Osteoblast (primary cell): ENCODE measurements around the gene UBE2Z. TPM values are rescaled to one million over a fixed set of nuclear protein-coding genes. Genes with fewer than 3 reads are reported as not detected.

ENCODE experiments used
- DNase-seq: peaks from one replicate; pipeline ENCODE4 v3.0.0; 2011; ENCODE audit warnings: low spot score, mixed read lengths; ENCODE audit not compliant: insufficient read length; ENCODE audit errors: missing footprints
- H2AFZ ChIP-seq: 2 replicates; pipeline ENCODE4 v1.6.0; 2011; ENCODE audit warnings: mild to moderate bottlenecking, low read length
- H3K27ac ChIP-seq: 2 replicates; pipeline ENCODE4 v1.5.1; 2011; ENCODE audit warnings: mild to moderate bottlenecking, low read depth, low read length, moderate library complexity
- H3K27me3 ChIP-seq: 2 replicates; pipeline ENCODE4 v1.6.0; 2012; ENCODE audit warnings: mild to moderate bottlenecking, control low read depth, inconsistent platforms, low read length, moderate library complexity; ENCODE audit not compliant: insufficient read depth
- H3K36me3 ChIP-seq: 2 replicates; pipeline ENCODE4 v1.5.1; 2011; ENCODE audit warnings: mild to moderate bottlenecking, low read length, control low read depth, moderate library complexity; ENCODE audit not compliant: insufficient read depth
- H3K4me1 ChIP-seq: 2 replicates; pipeline ENCODE4 v1.5.1; 2011; ENCODE audit warnings: mild to moderate bottlenecking, low read length, control low read depth, moderate library complexity; ENCODE audit not compliant: insufficient read depth
- H3K4me2 ChIP-seq: 2 replicates; pipeline ENCODE4 v1.6.0; 2011; ENCODE audit warnings: mild to moderate bottlenecking, low read length; ENCODE audit not compliant: insufficient read depth
- H3K4me3 ChIP-seq: fragments of 200-600 bp; sonication (generic); 3 replicates; pipeline ENCODE4 v1.5.1; 2012; ENCODE audit warnings: mild to moderate bottlenecking, low read length, inconsistent platforms; ENCODE audit not compliant: insufficient read depth
- H3K79me2 ChIP-seq: 2 replicates; pipeline ENCODE4 v1.6.0; 2012; ENCODE audit warnings: mild to moderate bottlenecking, low read length, control low read depth, inconsistent platforms; ENCODE audit not compliant: insufficient read depth
- H3K9me3 ChIP-seq: 2 replicates; pipeline ENCODE4 v1.5.1; 2011; ENCODE audit warnings: low read depth, low read length, control low read depth
- H4K20me1 ChIP-seq: 2 replicates; pipeline ENCODE4 v1.6.0; 2012; ENCODE audit warnings: mild to moderate bottlenecking, low read length, control low read depth; ENCODE audit not compliant: insufficient read depth
- total RNA-seq: library from RNA; depleted of rRNA; stranded (reverse); fragments of >200 nt; gene quantifications from 2 replicates; pipeline ENCODE4 v1.2.3, GENCODE V29; 2012
- TF ChIP-seq, protein P1 (sequence below): IDR thresholded peaks from 2 replicates; pipeline ENCODE4 v1.5.1; 2011; ENCODE audit warnings: mild to moderate bottlenecking, low read depth, low read length, moderate library complexity; ENCODE audit errors: extremely low read depth

The UBE2Z gene
- total RNA-seq, 1 donor, result 98.8 TPM

DNA sequence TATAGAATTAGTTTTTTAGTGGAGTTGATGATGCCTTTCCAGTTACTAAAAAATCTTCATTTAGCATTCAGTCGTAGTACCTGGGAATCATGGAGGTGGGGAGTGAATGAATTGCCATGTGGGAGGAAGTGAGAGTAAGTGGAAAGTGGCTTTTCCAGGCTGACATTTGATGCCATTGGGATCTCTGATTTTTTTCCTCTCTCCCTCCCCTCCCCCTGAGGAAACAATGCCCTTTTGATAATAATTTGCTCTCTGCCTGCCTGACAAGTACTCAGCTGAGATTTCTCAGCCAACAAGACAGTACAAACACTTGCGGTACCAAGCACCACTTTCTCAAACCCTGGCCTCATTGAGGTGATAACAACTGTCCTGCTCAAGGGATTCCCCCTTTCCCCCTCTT, 2.2 kb downstream of the UBE2Z start:
- peaks cover 46% of the 10 kb centered on the region for H3K4me1 ChIP-seq

DNA sequence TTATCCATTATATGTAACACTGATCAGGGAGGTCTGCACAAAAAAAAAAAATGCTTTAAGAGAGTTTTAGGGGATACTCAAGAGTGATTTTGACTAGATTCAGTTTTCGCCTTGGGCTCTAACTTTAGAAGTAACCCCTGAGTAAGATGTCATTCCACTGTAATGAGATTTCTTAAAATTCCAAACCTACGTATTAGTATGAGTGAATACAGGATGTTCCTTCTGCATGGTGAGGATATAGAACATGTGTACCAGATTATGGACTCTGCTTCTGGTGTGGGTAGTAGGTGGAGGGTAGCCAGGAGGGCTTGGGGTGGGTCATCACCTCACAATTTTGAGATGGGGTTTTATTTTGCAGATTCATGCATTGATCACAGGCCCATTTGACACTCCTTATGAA, 4.3 kb downstream of the UBE2Z start:
- Histone ChIP-seq H3K27ac (peak overlapping the region; percentile 46), H4K20me1 (peaks cover 54% of the 10 kb centered on the region), H3K9me3 (no peaks in the 10 kb centered on the region), H3K4me1 (peaks cover 51% of the 10 kb centered on the region), H3K4me3 (no peak overlapping the region), H3K36me3 (peaks cover 52% of the 10 kb centered on the region), H3K79me2 (peaks cover 91% of the 10 kb centered on the region), H3K27me3 (no peaks in the 10 kb centered on the region), H3K4me2 (peak overlapping the region; percentile 40), H2AFZ (no peak overlapping the region)
- DNase-seq, result no peak
- TF ChIP-seq, protein P1, sequence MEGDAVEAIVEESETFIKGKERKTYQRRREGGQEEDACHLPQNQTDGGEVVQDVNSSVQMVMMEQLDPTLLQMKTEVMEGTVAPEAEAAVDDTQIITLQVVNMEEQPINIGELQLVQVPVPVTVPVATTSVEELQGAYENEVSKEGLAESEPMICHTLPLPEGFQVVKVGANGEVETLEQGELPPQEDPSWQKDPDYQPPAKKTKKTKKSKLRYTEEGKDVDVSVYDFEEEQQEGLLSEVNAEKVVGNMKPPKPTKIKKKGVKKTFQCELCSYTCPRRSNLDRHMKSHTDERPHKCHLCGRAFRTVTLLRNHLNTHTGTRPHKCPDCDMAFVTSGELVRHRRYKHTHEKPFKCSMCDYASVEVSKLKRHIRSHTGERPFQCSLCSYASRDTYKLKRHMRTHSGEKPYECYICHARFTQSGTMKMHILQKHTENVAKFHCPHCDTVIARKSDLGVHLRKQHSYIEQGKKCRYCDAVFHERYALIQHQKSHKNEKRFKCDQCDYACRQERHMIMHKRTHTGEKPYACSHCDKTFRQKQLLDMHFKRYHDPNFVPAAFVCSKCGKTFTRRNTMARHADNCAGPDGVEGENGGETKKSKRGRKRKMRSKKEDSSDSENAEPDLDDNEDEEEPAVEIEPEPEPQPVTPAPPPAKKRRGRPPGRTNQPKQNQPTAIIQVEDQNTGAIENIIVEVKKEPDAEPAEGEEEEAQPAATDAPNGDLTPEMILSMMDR, result no peak

More for the DNA sequence above, 2.2 kb downstream of the UBE2Z start:
- peaks cover 41% of the 10 kb centered on the region for H3K36me3 ChIP-seq
- H3K27me3 ChIP-seq, result no peaks in the 10 kb centered on the region
- H3K79me2 ChIP-seq, result peaks cover 75% of the 10 kb centered on the region
- TF ChIP-seq, protein P1, result no peak
- peak overlapping the region; percentile 76 for H3K4me3 ChIP-seq
- no peaks in the 10 kb centered on the region for H3K9me3 ChIP-seq
- no peak overlapping the region for H2AFZ ChIP-seq
- H3K27ac ChIP-seq, result peak overlapping the region; percentile 46
- DNase-seq, result no peak
- peak overlapping the region; percentile 89 for H3K4me2 ChIP-seq
- peaks cover 47% of the 10 kb centered on the region for H4K20me1 ChIP-seq

DNA sequence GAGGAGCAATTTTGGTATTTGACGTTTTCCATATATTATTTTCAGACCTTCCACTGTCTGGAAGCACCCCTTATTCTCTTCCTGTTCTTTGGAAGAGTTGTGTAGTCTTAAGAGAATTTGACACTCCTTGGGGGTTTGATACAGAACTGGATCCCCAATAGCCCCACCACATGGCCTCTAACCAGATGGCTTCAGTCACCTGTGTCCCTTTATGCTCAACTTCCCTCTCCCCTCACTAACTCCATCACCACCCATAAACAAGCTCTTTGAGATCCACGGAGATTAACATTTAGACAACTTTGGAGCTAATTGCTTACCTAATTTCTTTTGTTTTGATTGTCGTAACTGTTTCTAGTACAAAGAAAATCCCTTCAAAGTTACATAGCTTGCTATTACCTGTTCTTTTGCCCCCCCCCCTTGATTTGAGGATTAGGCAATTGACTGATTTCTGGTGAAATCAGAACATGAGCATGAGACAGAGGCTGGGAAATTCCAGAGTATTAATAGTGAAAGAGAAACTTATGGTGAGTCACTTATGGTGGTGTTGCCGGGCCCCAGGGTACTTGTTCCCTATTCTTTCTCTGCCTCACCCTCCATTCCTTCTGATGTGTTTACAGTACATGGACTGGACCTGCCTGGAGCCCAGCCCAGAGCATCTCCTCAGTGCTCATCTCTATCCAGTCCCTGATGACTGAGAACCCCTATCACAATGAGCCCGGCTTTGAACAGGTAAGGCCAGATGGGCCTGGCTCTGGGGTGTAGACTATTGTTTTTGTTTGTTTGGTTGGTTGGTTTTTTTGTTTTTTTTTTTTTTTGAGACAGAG, 7.5 kb downstream of the UBE2Z start:
- Histone ChIP-seq H4K20me1 (peaks cover 43% of the 10 kb centered on the region), H3K4me2 (peak overlapping the region; percentile 11), H3K4me1 (peaks cover 33% of the 10 kb centered on the region), H3K36me3 (peaks cover 75% of the 10 kb centered on the region), H2AFZ (no peak overlapping the region), H3K79me2 (peaks cover 89% of the 10 kb centered on the region), H3K9me3 (no peaks in the 10 kb centered on the region), H3K27ac (peak overlapping the region; percentile 78), H3K27me3 (no peaks in the 10 kb centered on the region), H3K4me3 (no peak overlapping the region)
- TF ChIP-seq, protein P1, result no peak
- DNase-seq, result peak; percentile 88

DNA sequence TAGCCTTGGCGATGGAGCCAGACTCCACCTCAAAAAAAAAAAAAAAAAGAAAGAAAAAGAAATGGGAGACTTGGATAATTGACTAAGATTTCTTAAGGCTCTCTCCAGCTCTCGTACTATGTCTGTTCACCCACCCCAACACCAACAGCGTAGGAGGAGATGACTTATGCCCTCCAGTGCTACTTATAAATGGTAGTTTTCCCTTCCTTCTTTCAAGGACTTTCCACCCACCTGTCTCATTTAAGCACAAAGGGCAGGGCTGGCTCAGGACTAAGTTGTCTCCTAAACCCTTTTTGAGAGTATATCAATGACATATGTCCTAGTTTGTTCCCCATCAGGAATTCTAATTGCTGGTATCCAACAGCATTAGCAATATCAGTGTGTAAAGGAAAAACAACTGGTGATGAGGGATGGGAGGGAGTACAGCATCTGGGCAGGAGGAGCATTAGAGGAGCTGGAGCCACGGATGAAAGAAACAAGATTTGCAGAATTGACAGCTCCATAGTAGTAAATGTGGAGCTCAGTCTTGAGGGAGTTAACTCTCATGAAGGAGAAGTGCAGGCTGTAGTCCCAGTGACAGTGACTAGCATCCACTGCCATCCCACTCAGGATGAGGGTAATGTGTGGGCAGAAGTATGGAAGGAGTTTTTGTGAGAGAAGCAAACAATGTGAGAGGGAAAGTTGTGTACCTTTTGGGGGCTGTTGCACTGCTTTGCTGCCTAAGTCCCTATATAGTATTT, 17.2 kb downstream of the UBE2Z start:
- Histone ChIP-seq H3K79me2 (peaks cover 46% of the 10 kb centered on the region), H3K36me3 (peaks cover 94% of the 10 kb centered on the region), H3K27ac (no peak overlapping the region), H2AFZ (no peak overlapping the region), H3K4me2 (no peak overlapping the region), H3K27me3 (no peaks in the 10 kb centered on the region), H3K9me3 (no peaks in the 10 kb centered on the region), H4K20me1 (peaks cover 12% of the 10 kb centered on the region), H3K4me1 (peaks cover 4% of the 10 kb centered on the region), H3K4me3 (no peak overlapping the region)
- DNase-seq, result no peak
- TF ChIP-seq, protein P1, result no peak
